ENCODE data around the gene KCNJ10.

The KCNJ10 gene

DNA sequence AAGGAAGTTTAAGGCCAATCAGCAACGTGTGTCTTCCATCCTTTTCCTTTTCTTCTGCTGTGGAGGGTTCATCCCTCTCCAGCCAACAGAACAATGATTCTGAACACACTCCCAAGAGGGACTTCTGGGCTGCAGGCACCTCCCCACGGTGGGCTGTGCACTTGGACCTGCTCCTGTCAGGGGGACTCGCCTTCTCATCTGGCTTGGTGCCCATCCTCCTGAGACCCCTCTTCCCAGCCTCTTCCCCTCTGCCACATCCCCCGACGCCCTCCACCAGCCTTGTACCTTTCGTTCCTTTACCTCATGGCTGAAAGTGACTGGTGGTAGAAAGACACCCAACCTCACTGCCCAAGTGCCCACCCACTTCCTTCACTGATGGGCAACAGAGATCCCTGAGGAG is 89.9 kb downstream of the KCNJ10 start:
- DNase-seq: no peak
- intact Hi-C loops (cut with DNase I; ENCODE audit: low total_unique reads): no loop called here

DNA sequence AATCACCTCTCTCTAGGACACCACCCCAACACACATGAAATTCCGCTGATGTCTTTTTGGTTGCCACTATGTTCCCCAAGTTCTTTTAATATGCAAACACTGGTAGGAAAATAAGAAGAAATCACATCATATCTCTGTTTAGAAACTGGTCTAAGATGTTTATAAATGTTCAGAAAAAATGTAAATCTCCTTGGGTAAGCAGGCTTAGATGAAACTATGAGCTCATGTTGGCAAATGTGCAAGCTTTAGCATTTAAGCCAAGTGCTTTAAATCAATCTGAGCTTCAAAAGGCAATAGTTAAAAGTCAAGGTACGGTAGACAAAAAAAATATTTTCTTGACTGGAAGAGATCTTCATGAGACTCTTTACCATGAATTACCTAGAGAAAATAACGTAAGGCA is 90.7 kb downstream of the KCNJ10 start:
- Histone ChIP-seq H3K4me3 (no peak overlapping the region), H3K27ac (no peak overlapping the region), H3K9me3 (no peaks in the 10 kb centered on the region), H3K4me1 (no peaks in the 10 kb centered on the region), H3K36me3 (no peaks in the 10 kb centered on the region), H3K27me3 (peaks cover 0 to 10% of the 10 kb centered on the region in 2 donors)
- DNase-seq: no peak
- TF ChIP-seq, protein P1, sequence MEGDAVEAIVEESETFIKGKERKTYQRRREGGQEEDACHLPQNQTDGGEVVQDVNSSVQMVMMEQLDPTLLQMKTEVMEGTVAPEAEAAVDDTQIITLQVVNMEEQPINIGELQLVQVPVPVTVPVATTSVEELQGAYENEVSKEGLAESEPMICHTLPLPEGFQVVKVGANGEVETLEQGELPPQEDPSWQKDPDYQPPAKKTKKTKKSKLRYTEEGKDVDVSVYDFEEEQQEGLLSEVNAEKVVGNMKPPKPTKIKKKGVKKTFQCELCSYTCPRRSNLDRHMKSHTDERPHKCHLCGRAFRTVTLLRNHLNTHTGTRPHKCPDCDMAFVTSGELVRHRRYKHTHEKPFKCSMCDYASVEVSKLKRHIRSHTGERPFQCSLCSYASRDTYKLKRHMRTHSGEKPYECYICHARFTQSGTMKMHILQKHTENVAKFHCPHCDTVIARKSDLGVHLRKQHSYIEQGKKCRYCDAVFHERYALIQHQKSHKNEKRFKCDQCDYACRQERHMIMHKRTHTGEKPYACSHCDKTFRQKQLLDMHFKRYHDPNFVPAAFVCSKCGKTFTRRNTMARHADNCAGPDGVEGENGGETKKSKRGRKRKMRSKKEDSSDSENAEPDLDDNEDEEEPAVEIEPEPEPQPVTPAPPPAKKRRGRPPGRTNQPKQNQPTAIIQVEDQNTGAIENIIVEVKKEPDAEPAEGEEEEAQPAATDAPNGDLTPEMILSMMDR (IDR thresholded peaks at IDR 0.05): no peak
- intact Hi-C loops (cut with DNase I; ENCODE audit: low total_unique reads): no loop called here

More for the DNA sequence above, 89.9 kb downstream of the KCNJ10 start:
- TF ChIP-seq, protein P1 (IDR thresholded peaks at IDR 0.05): no peak
- no peaks in the 10 kb centered on the region for H3K9me3 ChIP-seq
- H3K4me3 ChIP-seq: no peak overlapping the region
- H3K36me3 ChIP-seq: no peaks in the 10 kb centered on the region
- no peak overlapping the region for H3K27ac ChIP-seq
- peaks cover 0 to 6% of the 10 kb centered on the region in 2 donors for H3K27me3 ChIP-seq
- H3K4me1 ChIP-seq: no peaks in the 10 kb centered on the region

DNA sequence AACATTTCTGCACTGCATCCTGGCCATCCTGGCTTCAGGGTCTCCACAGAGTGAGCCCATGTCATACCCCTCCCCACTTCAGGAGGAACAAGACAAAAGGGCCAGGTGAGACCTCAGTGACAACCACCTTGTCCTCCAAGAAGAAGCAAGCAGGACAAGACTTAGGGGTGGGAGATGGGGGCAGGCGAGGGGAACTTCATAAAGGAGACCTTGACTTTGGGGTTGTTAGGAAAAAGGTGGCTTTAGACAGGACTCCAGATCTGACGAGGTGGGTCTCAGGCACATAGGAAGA is 91.9 kb downstream of the KCNJ10 start:
- no peak overlapping the region for H3K27ac ChIP-seq
- H3K4me1 ChIP-seq: no peaks in the 10 kb centered on the region
- no peaks in the 10 kb centered on the region for H3K36me3 ChIP-seq
- no peaks in the 10 kb centered on the region for H3K9me3 ChIP-seq
- DNase-seq: no peak
- H3K27me3 ChIP-seq: peaks cover 0 to 10% of the 10 kb centered on the region in 2 donors
- H3K4me3 ChIP-seq: no peak overlapping the region
- intact Hi-C loops (cut with DNase I; ENCODE audit: low total_unique reads): no loop called here
- TF ChIP-seq, protein P1 (IDR thresholded peaks at IDR 0.05): no peak

DNA sequence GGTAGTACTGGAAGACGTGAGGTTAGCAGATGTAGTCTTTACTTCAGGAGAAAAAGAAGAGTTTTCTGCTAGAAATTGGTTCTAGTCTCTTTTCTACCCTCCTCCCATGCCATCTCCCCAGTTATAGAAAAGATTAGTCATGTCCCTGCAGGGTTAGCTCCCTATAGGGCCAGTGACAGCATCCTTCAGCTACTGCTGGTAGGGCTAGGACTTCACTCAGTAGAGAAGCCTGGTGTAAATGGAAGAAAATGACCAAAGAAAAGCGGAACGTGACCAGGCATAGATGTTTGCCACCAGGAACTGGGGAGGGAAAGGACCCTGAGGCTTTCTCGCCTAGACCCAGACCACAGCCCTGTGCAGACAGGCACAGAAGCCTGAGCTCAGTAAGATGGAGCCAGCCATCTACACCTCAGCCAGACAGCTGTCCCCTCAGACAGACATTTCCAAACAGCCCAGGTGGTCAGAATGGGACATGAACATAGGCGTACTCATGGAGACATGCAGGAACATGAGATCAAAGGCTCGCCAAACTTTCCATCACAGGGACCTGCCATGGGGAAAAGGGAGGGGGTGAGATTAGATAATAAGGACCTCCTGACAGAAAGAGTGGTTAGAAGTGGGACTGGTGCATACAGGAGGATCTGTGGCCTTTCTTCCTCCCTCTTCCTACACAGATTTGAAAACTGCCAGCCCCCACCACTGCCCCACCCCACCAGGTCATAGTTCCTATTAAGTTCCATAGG is 92.4 kb downstream of the KCNJ10 start:
- Histone ChIP-seq H3K4me1 (no peaks in the 10 kb centered on the region), H3K27me3 (peaks cover 0 to 14% of the 10 kb centered on the region in 2 donors)

DNA sequence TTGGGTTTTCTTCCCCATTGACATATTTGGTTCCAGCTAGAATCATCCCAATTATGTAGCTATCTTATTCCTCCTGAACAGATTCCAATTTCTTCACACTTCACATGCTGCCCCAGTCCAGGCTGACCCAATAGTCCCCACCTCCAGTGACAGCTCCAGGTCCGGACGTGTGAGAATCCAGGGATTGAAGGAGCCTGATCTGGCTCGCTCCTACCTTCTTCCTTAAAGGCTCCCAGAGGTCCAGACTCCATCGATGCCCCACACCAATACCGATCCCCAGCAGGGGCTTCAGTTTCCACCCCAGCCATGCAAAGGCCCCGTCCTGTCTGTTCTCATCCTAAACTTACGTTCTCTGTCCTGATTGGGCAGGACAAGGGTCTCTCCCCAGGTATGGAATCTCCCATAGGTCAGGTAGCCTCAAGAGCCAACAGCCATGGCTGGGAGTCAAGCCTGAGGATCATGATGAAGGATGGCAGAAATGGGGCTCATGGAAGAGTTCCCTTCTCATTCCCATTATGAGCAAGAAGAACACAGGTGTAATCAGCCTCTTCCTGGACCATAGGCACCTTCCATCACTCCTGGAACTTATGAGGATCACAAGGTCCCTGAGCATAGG is 95.5 kb downstream of the KCNJ10 start:
- intact Hi-C loops (cut with DNase I; ENCODE audit: low total_unique reads): no loop called here
- H3K9me3 ChIP-seq: no peaks in the 10 kb centered on the region
- DNase-seq: no peak
- peaks cover 0 to 15% of the 10 kb centered on the region in 2 donors for H3K27me3 ChIP-seq
- H3K4me3 ChIP-seq: no peak overlapping the region
- H3K4me1 ChIP-seq: no peaks in the 10 kb centered on the region
- H3K36me3 ChIP-seq: no peaks in the 10 kb centered on the region
- H3K27ac ChIP-seq: no peak overlapping the region
- TF ChIP-seq, protein P1 (IDR thresholded peaks at IDR 0.05): no peak

More for the DNA sequence above, 92.4 kb downstream of the KCNJ10 start:
- no peaks in the 10 kb centered on the region for H3K9me3 ChIP-seq
- TF ChIP-seq, protein P1 (IDR thresholded peaks at IDR 0.05): no peak
- no peak for DNase-seq
- no peak overlapping the region for H3K4me3 ChIP-seq
- H3K36me3 ChIP-seq: no peaks in the 10 kb centered on the region
- intact Hi-C loops (cut with DNase I; ENCODE audit: low total_unique reads): no loop called here
- H3K27ac ChIP-seq: no peak overlapping the region

Measured in tibial artery (tissue), 4 donors.